Body of pancreas (tissue), 4 donors: ENCODE results near the gene NIT2. TPM values are rescaled to one million over a fixed set of nuclear protein-coding genes. Genes with fewer than 3 reads are reported as not detected.

ENCODE experiments used
- ATAC-seq: fragments of 150-250 bp; one replicate; pipeline ENCODE4 v1.9.1; 2016
- DNase-seq, 4 donors: peaks; one replicate each; pipeline ENCODE4 v3.0.0-alpha.2; 2019
- H3K27ac ChIP-seq, 4 donors: fragments of 200-600 bp; sonication (generic); 1 replicate in 3 of 4; 2 replicates in 1 of 4; pipeline versions ENCODE4 v1.5.1 to v1.6.1; 2016 to 2019; ENCODE audit warnings: mild to moderate bottlenecking in 1 of 4, mixed read lengths in 1 of 4, moderate library complexity in 1 of 4
- H3K27me3 ChIP-seq, 2 donors: fragments of 200-600 bp; sonication (generic); one replicate each; pipeline ENCODE4 v1.6.0; 2016; ENCODE audit warnings: mild to moderate bottlenecking in 1 of 2
- H3K36me3 ChIP-seq, 2 donors: fragments of 200-600 bp; sonication (generic); replicated peaks in 1 of 2; 2 replicates each; pipeline ENCODE4 v1.5.1; 2016; ENCODE audit warnings: low read depth in 2 of 2; ENCODE audit not compliant: insufficient read depth in 1 of 2
- H3K4me1 ChIP-seq: fragments of 200-600 bp; sonication (generic); one replicate; pipeline ENCODE4 v1.6.0; 2016
- H3K4me3 ChIP-seq, 2 donors: fragments of 200-600 bp; sonication (generic); 1 replicate in 1 of 2; 2 replicates in 1 of 2; pipeline ENCODE4 v1.5.1; 2016 to 2019
- H3K9me3 ChIP-seq, 3 donors: fragments of 200-600 bp; sonication (generic); 1 replicate in 2 of 3; 2 replicates in 1 of 3; pipeline ENCODE4 v1.5.1; 2016
- POLR2A ChIP-seq, 3 donors: fragments of 450-650 bp; IDR thresholded peaks; one replicate each; pipeline ENCODE4 v1.6.1; 2016; ENCODE audit warnings: antibody characterized with exemption in 3 of 3, mild to moderate bottlenecking in 2 of 3
- WGBS, 2 donors: methylation state at CpG; one replicate each; pipeline ENCODE4 v1.1.5; 2017; 5-methylcytosine and 5-hydroxymethylcytosine counted together
- intact Hi-C: fragments of 100-400 bp; cut with DNase I; formaldehyde crosslinking; loops from one replicate; pipeline ENCODE4 v1.15.1; 2023
- total RNA-seq, 2 donors: library from RNA; depleted of rRNA; stranded (reverse); fragments of >200 nt; gene quantifications; one replicate each; pipeline ENCODE4 v1.1.0, GENCODE V29; 2016

NIT2 gene
- total RNA-seq, 2 donors from 2014 or later, result 21.5 to 32.6 TPM

DNA sequence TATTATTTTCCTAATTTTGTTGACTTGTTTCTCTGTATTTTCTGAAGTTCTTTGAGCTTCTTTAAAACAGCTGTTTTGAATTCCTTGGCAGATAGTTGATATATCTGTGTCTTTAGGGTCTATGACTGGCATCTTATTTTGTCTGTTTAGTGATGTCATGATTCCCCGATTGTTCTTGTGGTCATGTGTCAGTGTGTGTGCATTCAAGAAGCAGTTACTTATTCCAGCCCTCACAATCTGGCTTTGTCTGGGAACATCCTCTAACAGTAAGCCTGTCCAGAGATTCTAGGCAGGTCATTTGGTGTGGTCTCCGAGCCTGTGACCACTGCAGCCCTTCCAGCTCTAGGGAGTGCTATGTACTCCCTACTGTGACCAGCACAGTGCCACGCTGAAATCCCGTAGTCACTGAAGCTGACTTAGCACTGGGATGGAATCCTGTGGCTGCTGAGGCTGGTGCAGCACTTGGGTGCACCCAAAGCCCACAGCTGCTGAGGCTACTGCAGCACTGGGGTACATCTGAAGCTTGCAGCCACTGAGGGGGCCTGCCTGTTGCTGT is 73.5 kb downstream of the NIT2 start:
- peaks cover 0 to 3% (median 3%) of the 10 kb centered on the region in 3 donors for H3K9me3 ChIP-seq
- no peak for DNase-seq
- no peak overlapping the region for H3K27ac ChIP-seq
- 89 to 100% methylated on average over 3 to 4 of the region's 4 CpGs for WGBS, 2 donors
- intact Hi-C loops, result no loop called here
- ATAC-seq, result no peak
- TF ChIP-seq POLR2A (IDR thresholded peaks at IDR 0.05), result no peak
- no peak overlapping the region for H3K4me3 ChIP-seq
- no peaks in the 10 kb centered on the region for H3K36me3 ChIP-seq
- H3K4me1 ChIP-seq, result peaks cover 17% of the 10 kb centered on the region
- H3K27me3 ChIP-seq, result no peaks in the 10 kb centered on the region

Other genes starting within 250 kb of the NIT2 start
- 10 to 100 TPM; 27.8 to 47.8 TPM for gene FILIP1L, start 220.3 kb upstream of the NIT2 start, total RNA-seq
- gene TBC1D23, start 73.8 kb upstream of the NIT2 start, total RNA-seq, result 10 to 100 TPM; 11.5 to 49.8 TPM
- gene TOMM70, start 66.3 kb downstream of the NIT2 start, total RNA-seq, result 10 to 100 TPM; 17.1 to 25.9 TPM
- 1 to 10 TPM; 4.6 to 6.2 TPM for gene LNP1, start 66.8 kb downstream of the NIT2 start, total RNA-seq
- 10 to 100 TPM; 13.7 to 24.1 TPM for gene TMEM45A, start 157.9 kb downstream of the NIT2 start, total RNA-seq